Measurements from ENCODE around the gene RPP25L. TPM values are rescaled to one million over a fixed set of nuclear protein-coding genes. Genes with fewer than 3 reads are reported as not detected.

Gene RPP25L
- total and polyA plus RNA-seq, 2 of the 4 experiments (the other 2 are of a cell fraction): 20.4 to 26.3 TPM

- no peaks in the 10 kb centered on the region for H4K20me1 ChIP-seq (ENCODE audit: insufficient read depth, low read length)
- DNase-seq (peak; percentile 55), ATAC-seq (ENCODE audit: low read depth) (no peak)
- ChIA-PET CTCF (interaction anchor here (1.1 kb wide), 1 partner anchor 43 kb away, joined by 4 read pairs; no protein-coding TSS in a partner anchor), POLR2A (ENCODE audit: unreplicated experiment) (no interaction called here)
- peaks cover 4% of the 10 kb centered on the region; the same call in 1 of the 2 replicates for H3K36me3 ChIP-seq (ENCODE audit: control insufficient read depth, insufficient read depth, low read length)
- H2BK20ac ChIP-seq (ENCODE audit: low read depth, low read length): no peak overlapping the region
- H3K4me3 ChIP-seq (ENCODE audit: insufficient read depth, low read depth, low read length): no peak overlapping the region
- peaks cover 1% of the 10 kb centered on the region; the same call in 1 of the 2 replicates for H3K4me1 ChIP-seq (ENCODE audit: control insufficient read depth, insufficient read depth, low read length)
- H4K91ac ChIP-seq (ENCODE audit: insufficient read depth, low read depth, low read length): no peak overlapping the region
- intact Hi-C loops (cut with micrococcal nuclease): no loop called here
- peaks cover 10% of the 10 kb centered on the region; the same call in 1 of the 2 replicates for H3K9me1 ChIP-seq (ENCODE audit: insufficient read depth, low read length)
- no peak overlapping the region for H3K18ac ChIP-seq (ENCODE audit: low read depth, low read length)
- no peaks in the 10 kb centered on the region for H3K27me3 ChIP-seq (ENCODE audit: control insufficient read depth, insufficient read depth, low read length)
- in situ Hi-C loops (cut with MboI; ENCODE audit: low sequenced_read_pairs): no loop called here
- no peak overlapping the region for H2BK15ac ChIP-seq (ENCODE audit: low read depth, low read length)
- no peak overlapping the region for H2AK5ac ChIP-seq (ENCODE audit: low read depth, low read length)
- H3K4me2 ChIP-seq (ENCODE audit: low read depth, low read length): no peak overlapping the region
- no peak overlapping the region for H2AFZ ChIP-seq (replicated peaks; ENCODE audit: low read length, poor library complexity)
- H2BK5ac ChIP-seq (ENCODE audit: low read depth, low read length, poor library complexity, severe bottlenecking): no peak overlapping the region
- H3K56ac ChIP-seq (ENCODE audit: extremely low read depth, insufficient read depth, low read length): no peak overlapping the region
- dilution Hi-C loops (cut with HindIII; ENCODE audit: low sequenced_read_pairs, unreplicated experiment): no loop called here
- H3K23ac ChIP-seq (ENCODE audit: low read depth, low read length): no peak overlapping the region
- H2AK9ac ChIP-seq (replicated peaks; ENCODE audit: low read depth, low read length, poor library complexity): peak overlapping the region; percentile 7
- H3K4ac ChIP-seq (ENCODE audit: low read depth, low read length): no peak overlapping the region
- no peaks in the 10 kb centered on the region for H3K9me3 ChIP-seq (ENCODE audit: control insufficient read depth, insufficient read depth, low read length)
- no peak overlapping the region for H3K14ac ChIP-seq (replicated peaks; ENCODE audit: low read depth, low read length)
- no peak overlapping the region for H4K8ac ChIP-seq (ENCODE audit: low read depth in 2 of 2, low read length in 2 of 2)
- H4K5ac ChIP-seq (ENCODE audit: low read depth, low read length): no peak overlapping the region
- no peak overlapping the region for H3K27ac ChIP-seq (ENCODE audit: insufficient read depth, low read length)
- no peak overlapping the region for H3K9ac ChIP-seq (ENCODE audit: low read depth, low read length)
- H3K79me1 ChIP-seq (ENCODE audit: low read depth in 1 of 2, low read length in 2 of 2): no peaks in the 10 kb centered on the region; a peak in 1 of 4 replicates
- no peak for TF ChIP-seq FOS (IDR thresholded peaks at IDR 0.05; ENCODE audit: low read depth, low read length)
- 100% methylated on average over 1 of the region's 8 CpGs; no CpG with 5 or more reads in 1 of the 2 experiments for WGBS, 2 experiments (ENCODE audit: extremely low coverage in 2 of 2, insufficient read length in 1 of 2)
- H2BK120ac ChIP-seq (ENCODE audit: low read depth, low read length): no peak overlapping the region
- BruUV-seq (replicated peaks): no TSS peak
Observed at GRCh38 chr9:34659592-34660253, 47.8 kb upstream of the RPP25L start.

All from IMR-90 (cell line).